IMR-90 (cell line): ENCODE data around the gene CNKSR2.

Source experiments
- POLR2A ChIP-seq: IDR thresholded peaks from 2 replicates; pipeline ENCODE4 v1.6.1; 2012; ENCODE audit warnings: mild to moderate bottlenecking, low read depth, low read length
- RAD21 ChIP-seq: IDR thresholded peaks from 2 replicates; pipeline ENCODE4 v1.6.1; 2012; ENCODE audit warnings: low read length, improper control_type of control experiment

DNA sequence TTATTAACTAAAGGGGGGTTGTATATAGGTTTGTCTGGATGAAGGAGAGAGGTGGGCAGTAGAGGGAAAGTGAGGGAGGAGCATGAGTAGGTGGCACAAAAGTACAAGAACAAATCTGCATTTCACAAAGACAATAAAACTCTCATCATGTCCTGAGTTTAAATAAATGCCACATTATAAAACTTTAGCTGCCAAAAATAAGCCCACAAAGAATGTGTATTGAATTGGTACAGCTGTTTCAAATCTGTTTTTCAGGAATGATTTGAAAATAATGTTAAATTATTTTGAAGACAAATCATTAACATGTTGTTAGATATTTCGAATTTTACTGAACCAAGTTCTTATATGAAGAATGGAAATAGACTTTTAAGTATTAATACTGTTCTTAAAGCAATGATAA lies 5.8 kb downstream of the CNKSR2 start:
- TF ChIP-seq POLR2A (no peak), RAD21 (no peak)
